NB4 (cell line): ENCODE measurements around the gene ASXL1.
A peak's percentile ranks its signal among the peaks of the same experiment; 100 is the strongest.

ENCODE experiments used
- DNase-seq: peaks from one replicate; pipeline ENCODE4 v3.0.0; 2010; ENCODE audit warnings: low read depth
- H3K4me3 ChIP-seq: one replicate; pipeline ENCODE4 v1.5.1; 2011; ENCODE audit warnings: mild to moderate bottlenecking, low read depth, low read length, moderate library complexity
- CTCF ChIP-seq: IDR thresholded peaks from one replicate; pipeline ENCODE4 v1.5.1; 2012; ENCODE audit warnings: low read depth, low read length
- MYC ChIP-seq: IDR thresholded peaks from 2 replicates; pipeline ENCODE4 v1.6.1; 2011; ENCODE audit warnings: low read depth, low read length
- POLR2A ChIP-seq: IDR thresholded peaks from 2 replicates; pipeline ENCODE4 v1.6.1; 2011; ENCODE audit warnings: mild to moderate bottlenecking; ENCODE audit not compliant: insufficient read length; ENCODE audit errors: extremely low read depth
- TF ChIP-seq, protein P1 (sequence below): IDR thresholded peaks from 2 replicates; pipeline ENCODE4 v1.6.1; 2011; ENCODE audit warnings: low read depth, low read length

ASXL1 gene

DNA sequence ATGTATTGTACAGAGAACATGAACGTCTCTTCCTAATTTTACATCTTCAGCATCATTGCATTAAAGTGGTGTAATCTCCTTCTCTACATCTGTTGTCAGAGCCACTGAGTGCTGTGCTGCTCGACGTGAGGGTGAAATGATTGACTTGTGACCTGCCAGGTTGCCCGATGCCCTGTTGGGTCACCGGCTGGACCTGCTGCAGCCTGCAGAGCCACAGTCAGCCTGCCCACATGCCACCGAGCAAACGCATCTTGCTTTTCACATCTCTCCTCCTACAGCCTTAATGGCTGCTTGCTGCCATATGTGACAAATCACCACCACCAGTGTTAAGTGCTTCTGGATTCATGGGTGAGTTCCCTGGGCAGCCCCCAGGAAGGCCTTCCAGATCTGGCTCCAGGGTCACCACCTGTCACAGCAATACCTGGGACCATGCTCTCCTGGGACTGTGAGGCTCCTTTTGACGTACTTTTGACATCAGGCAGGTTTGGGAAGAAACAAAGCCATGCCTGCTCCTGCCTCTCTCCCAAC is 80.3 kb downstream of the ASXL1 start:
- H3K4me3 ChIP-seq: no peak overlapping the region
- DNase-seq: no peak
- TF ChIP-seq, protein P1, sequence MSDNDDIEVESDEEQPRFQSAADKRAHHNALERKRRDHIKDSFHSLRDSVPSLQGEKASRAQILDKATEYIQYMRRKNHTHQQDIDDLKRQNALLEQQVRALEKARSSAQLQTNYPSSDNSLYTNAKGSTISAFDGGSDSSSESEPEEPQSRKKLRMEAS: no peak
- TF ChIP-seq POLR2A (no peak), CTCF (no peak), MYC (no peak)

DNA sequence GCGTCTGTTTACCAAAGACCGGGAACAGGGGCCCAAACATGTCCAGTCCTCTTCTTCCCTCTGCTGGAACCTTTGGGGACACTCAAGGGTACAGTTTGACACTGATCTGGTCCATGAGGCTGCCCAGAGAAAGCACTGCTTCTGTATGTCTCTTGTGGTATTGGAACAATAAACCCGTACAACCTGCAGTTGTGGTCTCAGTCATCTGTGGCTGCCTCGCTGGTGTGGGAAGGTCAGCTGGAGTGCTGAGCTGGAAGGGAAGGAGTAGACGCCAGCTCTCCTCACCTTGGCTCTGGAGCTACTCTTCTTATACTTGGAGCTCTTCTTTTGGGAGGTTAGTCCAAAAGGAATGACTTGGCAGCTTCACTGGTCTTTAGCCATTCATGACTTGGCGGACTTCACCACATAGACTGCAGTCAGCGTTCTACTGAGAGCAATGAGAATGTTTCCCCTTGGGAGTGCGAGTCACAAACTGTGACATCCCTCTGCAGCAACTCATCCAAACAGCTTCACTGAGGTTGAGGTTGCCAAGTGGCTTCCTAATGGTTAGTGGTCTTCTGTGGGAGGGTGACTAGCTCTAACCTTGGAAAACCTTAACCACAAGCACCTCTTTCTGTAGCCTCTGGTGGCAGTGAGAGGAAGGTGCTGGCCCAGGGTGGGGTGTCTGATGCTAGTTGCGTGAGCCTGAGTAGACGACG is 81.2 kb downstream of the ASXL1 start:
- peak; percentile 35 for TF ChIP-seq CTCF
- peak; percentile 41 for TF ChIP-seq MYC
- TF ChIP-seq, protein P1: peak; percentile 27; the same call in 1 of the 2 replicates
- TF ChIP-seq POLR2A: no peak
- peak; percentile 97 for DNase-seq

DNA sequence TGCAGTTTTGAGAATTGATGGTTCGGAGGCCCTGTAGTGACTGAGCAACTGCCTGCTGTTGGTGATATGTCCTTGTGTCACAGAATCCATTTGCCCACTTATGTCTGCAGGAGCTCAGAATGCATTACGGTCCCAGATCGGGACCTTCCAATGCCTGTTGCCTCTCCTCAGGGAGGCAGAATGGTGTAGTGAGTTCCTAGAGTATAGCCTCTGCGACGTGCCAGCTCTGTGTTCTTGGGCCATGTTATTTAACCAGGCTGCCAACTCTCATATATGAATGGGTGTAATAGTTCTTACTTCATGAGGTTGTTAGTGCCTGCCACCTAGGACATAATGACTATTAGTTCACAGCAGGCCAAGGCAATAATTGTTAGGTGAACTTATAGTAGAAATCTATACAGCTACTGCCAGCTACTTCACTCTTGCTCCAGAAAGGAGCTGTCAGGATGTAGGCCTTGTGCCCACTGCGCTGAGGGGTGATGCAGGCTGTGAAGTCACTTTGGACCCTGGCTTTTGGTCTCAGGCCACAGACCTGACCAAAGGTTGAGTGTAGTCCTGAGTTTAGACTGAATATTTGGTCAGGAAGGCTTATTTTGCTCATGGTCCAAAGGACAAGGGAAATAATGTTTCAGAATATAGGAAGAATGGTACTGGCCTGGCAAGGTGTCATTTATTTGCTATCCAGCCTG is 82.1 kb downstream of the ASXL1 start:
- DNase-seq: no peak
- no peak overlapping the region for H3K4me3 ChIP-seq
- no peak for TF ChIP-seq CTCF

More for the DNA sequence above, 81.2 kb downstream of the ASXL1 start:
- no peak overlapping the region for H3K4me3 ChIP-seq

DNA sequence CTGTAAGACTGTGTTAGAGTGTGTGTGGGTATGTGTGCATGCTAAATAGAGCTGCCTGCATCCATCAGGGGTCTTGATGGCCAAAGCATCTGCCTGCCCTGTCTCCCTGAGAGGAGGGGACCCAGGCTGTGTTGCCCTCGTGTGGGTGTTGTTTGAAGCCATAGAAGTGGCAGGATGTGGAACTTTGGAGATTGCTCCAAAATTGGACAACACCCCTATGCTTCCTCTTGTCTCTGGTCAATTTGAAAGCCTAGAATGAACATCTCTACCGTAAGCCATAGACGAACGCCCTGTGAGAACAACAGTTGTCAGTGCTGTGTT is 82.6 kb downstream of the ASXL1 start:
- no peak for DNase-seq
- H3K4me3 ChIP-seq: no peak overlapping the region
- TF ChIP-seq POLR2A (no peak), CTCF (no peak), MYC (no peak)
- TF ChIP-seq, protein P1: no peak

GRCh38 chr20:32441638-32442037 is 83.5 kb downstream of the ASXL1 start:
- TF ChIP-seq POLR2A (no peak), CTCF (no peak)
- H3K4me3 ChIP-seq: no peak overlapping the region
- no peak for DNase-seq
